Measurements from ENCODE around the gene PDE6A. TPM values are rescaled to one million over a fixed set of nuclear protein-coding genes. Genes with fewer than 3 reads are reported as not detected.

The PDE6A gene
- total and polyA plus RNA-seq, 9 of the 15 experiments (the other 6 are each of a cell fraction or from before 2014, with no cell fraction given): 0.01 to 0.04 (median 0.01) TPM; not detected in 6

DNA sequence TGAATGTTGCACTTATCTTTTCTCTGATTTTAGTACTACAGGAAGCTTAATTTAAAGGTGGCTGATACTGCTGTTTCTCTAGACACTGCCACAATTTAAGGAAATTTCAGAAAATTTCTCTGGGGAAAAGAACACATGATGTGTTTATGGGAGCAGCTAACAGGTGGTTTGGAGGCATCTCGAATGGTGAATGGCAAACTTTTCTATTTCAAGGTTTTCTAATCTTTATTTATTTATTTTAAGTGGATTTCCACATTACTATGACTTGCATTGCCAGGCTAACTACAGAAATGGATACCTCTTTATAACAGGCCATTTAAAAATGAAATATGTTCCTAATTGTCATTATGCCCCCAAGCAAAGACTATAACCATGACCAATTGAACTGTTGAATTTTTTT is 50.4 kb downstream of the PDE6A start (continued):
- TF ChIP-seq FOS (IDR thresholded peaks at IDR 0.05; ENCODE audit: extremely low read depth, insufficient read length) (no peak), NBN (IDR thresholded peaks at IDR 0.05; ENCODE audit: low read depth) (no peak), TEAD4 (IDR thresholded peaks at IDR 0.05; ENCODE audit: low read length) (no peak), TEAD4 (CRISPR knock-in tag; IDR thresholded peaks at IDR 0.05; ENCODE audit: borderline replicate concordance) (no peak), ZNF75A (CRISPR knock-in tag; IDR thresholded peaks at IDR 0.05) (no peak), ZNF57 (CRISPR knock-in tag; IDR thresholded peaks at IDR 0.05) (no peak)

- H3K27me3 ChIP-seq (ENCODE audit: control insufficient read depth in 2 of 2, insufficient read depth in 2 of 2, low read length in 2 of 2): no peaks in the 10 kb centered on the region
- DNase-seq (ENCODE audit: extremely low read depth in 1 of 4, low spot score in 3 of 4): no peak
- no peaks in the 10 kb centered on the region for H3K9me1 ChIP-seq (ENCODE audit: control insufficient read depth, insufficient read depth, low read length)
- intact Hi-C loops (cut with micrococcal nuclease) (no loop called here), in situ Hi-C loops (cut with MboI) (no loop called here)
- BruUV-seq (replicated peaks): no TSS peak
- no peaks in the 10 kb centered on the region for H3K9me3 ChIP-seq (replicated peaks; ENCODE audit: control insufficient read depth, insufficient read depth, low read depth, low read length)
- TF ChIP-seq RBM17 (IDR thresholded peaks at IDR 0.05; ENCODE audit: borderline replicate concordance, low read depth, low read length): no peak
- no peak for TF ChIP-seq TEAD4 (IDR thresholded peaks at IDR 0.05; ENCODE audit: low read length)
- TF ChIP-seq TEAD4 (CRISPR knock-in tag; IDR thresholded peaks at IDR 0.05; ENCODE audit: borderline replicate concordance): no peak
- no peak for TF ChIP-seq ZNF280A (IDR thresholded peaks at IDR 0.05; ENCODE audit: low read depth, partially characterized antibody)
- TF ChIP-seq ZNF695 (CRISPR knock-in tag; IDR thresholded peaks at IDR 0.05): no peak
- no peak for TF ChIP-seq GABPB1 (CRISPR knock-in tag; IDR thresholded peaks at IDR 0.05)
- TF ChIP-seq HOXB6 (CRISPR knock-in tag; IDR thresholded peaks at IDR 0.05; ENCODE audit: borderline replicate concordance): no peak
- TF ChIP-seq LEF1 (IDR thresholded peaks at IDR 0.05): no peak
- no peak for TF ChIP-seq CXXC5 (CRISPR knock-in tag; IDR thresholded peaks at IDR 0.05)
- no peak for TF ChIP-seq ZNF175 (CRISPR knock-in tag; IDR thresholded peaks at IDR 0.05; ENCODE audit: low read depth)
- no peak for TF ChIP-seq FOSL1 (tag; conservative IDR thresholded peaks at IDR 0.05)
- no peak for TF ChIP-seq KDM1A (IDR thresholded peaks at IDR 0.05)
- H3K9ac ChIP-seq (ENCODE audit: insufficient read depth in 1 of 2, low read depth in 2 of 2, low read length in 2 of 2): no peak overlapping the region
- H3K79me2 ChIP-seq (ENCODE audit: control insufficient read depth, insufficient read depth, low read length): no peaks in the 10 kb centered on the region
- H2AFZ ChIP-seq (ENCODE audit: low read depth, low read length): no peak overlapping the region
- FAIRE-seq: no peak
- no peak overlapping the region for H3K4me3 ChIP-seq
- H3K36me3 ChIP-seq (ENCODE audit: control insufficient read depth, insufficient read depth, low read length): no peaks in the 10 kb centered on the region
- no peak overlapping the region for H3K27ac ChIP-seq (ENCODE audit: extremely low read depth, low read depth, low read length)
- CTCF ChIA-PET (ENCODE audit: low intra/inter-chr PET ratio): no interaction called here
- peaks cover 0 to 3% of the 10 kb centered on the region in 2 experiments; a peak in 3 of 5 replicates for H3K4me1 ChIP-seq (replicated peaks in 1 of 2; ENCODE audit: control insufficient read depth in 2 of 2, insufficient read depth in 2 of 2, low read length in 2 of 2)
- no peak overlapping the region for H3K4me2 ChIP-seq (ENCODE audit: insufficient read depth, low read length)
- POLR2A ChIA-PET: interaction anchor here (0.6 to 1.3 kb wide), 3 partner anchors 18 to 589 kb away, joined by 3 to 4 read pairs (median 4); no protein-coding TSS in a partner anchor
- no peak for ATAC-seq
- WGBS (ENCODE audit: insufficient coverage, low coverage, missing lambda C conversion rate): 60% methylated on average over 1 of the region's 1 CpG
- H4K20me1 ChIP-seq (replicated peaks; ENCODE audit: control insufficient read depth, insufficient read depth, low read length): no peaks in the 10 kb centered on the region
Measured at GRCh38 chr5:149893403-149893931, 51.1 kb downstream of the PDE6A start.
